Panc1 (cell line): ENCODE measurements around the gene ASCC3. TPM values are rescaled to one million over a fixed set of nuclear protein-coding genes. Genes with fewer than 3 reads are reported as not detected.

ENCODE experiments used
- ATAC-seq: fragments of 200-7000 bp; cut with Tn5 transposase; 2 replicates; pipeline ENCODE4 v1.9.1; 2020; ENCODE audit warnings: mild to moderate bottlenecking, moderate library complexity
- BruUV-seq: library from RNA; stranded (reverse); fragments of 400-500 nt; replicated peaks from 2 replicates; lab custom pipeline; 2021; lab: Mats Ljungman, UMichigan
- CTCF ChIA-PET: fragments of 300-600 bp; sonication (Branson Sonifier 250); formaldehyde crosslinking; loops from one replicate; lab custom pipeline; 2022; ENCODE audit warnings: antibody characterized with exemption; lab: Charles Lee
- POLR2A ChIA-PET: fragments of 300-600 bp; sonication (Branson Sonifier 250); formaldehyde crosslinking; loops from one replicate; lab custom pipeline; 2022; ENCODE audit warnings: antibody characterized with exemption; lab: Charles Lee
- DNase-seq: peaks from one replicate; pipeline ENCODE4 v3.0.0-alpha.2; 2010; ENCODE audit warnings: low read depth, low spot score
- H3K27ac ChIP-seq: 2 replicates; pipeline ENCODE4 v1.5.1; 2011; ENCODE audit warnings: mild to moderate bottlenecking, low read length, inconsistent platforms
- H3K27me3 ChIP-seq: fragments of 200-500 bp; sonication (Bioruptor generic); 2 replicates; pipeline ENCODE4 v1.6.0; 2014; ENCODE audit warnings: low read length, inconsistent platforms; ENCODE audit not compliant: control insufficient read depth, insufficient read depth
- H3K36me3 ChIP-seq: fragments of 200-500 bp; sonication (Bioruptor generic); 2 replicates; pipeline ENCODE4 v1.5.1; 2014; ENCODE audit warnings: inconsistent platforms, mild to moderate bottlenecking, low read length, moderate library complexity; ENCODE audit not compliant: control insufficient read depth, insufficient read depth
- H3K4me1 ChIP-seq: 2 replicates; pipeline ENCODE4 v1.5.1; 2011; ENCODE audit warnings: inconsistent platforms, mild to moderate bottlenecking, low read length, moderate library complexity; ENCODE audit not compliant: control insufficient read depth, insufficient read depth
- H3K4me3 ChIP-seq, 2 experiments: 2 replicates each; pipeline ENCODE4 v1.5.1; 2011 to 2012; ENCODE audit warnings: low read depth in 2 of 2, low read length in 2 of 2, mild to moderate bottlenecking in 2 of 2, inconsistent platforms in 1 of 2, moderate library complexity in 1 of 2
- H3K9me3 ChIP-seq: fragments of 200-500 bp; sonication (Bioruptor generic); 2 replicates; pipeline ENCODE4 v1.5.1; 2014; ENCODE audit warnings: low read depth, mild to moderate bottlenecking, inconsistent platforms, low read length, moderate library complexity; ENCODE audit not compliant: control insufficient read depth, insufficient read depth
- POLR2AphosphoS5 ChIP-seq: IDR thresholded peaks from 2 replicates; pipeline ENCODE4 v1.6.1; 2012; ENCODE audit warnings: mild to moderate bottlenecking, low read depth, low read length, moderate library complexity
- SIN3A ChIP-seq: IDR thresholded peaks from 2 replicates; pipeline ENCODE4 v1.6.1; 2012; ENCODE audit warnings: low read depth, mild to moderate bottlenecking, low read length, moderate library complexity, borderline replicate concordance; ENCODE audit not compliant: insufficient read depth
- TCF7L2 ChIP-seq: IDR thresholded peaks from 2 replicates; pipeline ENCODE4 v1.6.1; 2011; ENCODE audit warnings: mild to moderate bottlenecking, low read depth, low read length, inconsistent platforms
- in situ Hi-C: cut with HindIII; loops from 2 replicates; pipeline ENCODE4 v1.10.0; 2016; ENCODE audit warnings: low sequenced_read_pairs, low pct_unique_long_range_greater_than_20kb
- intact Hi-C: fragments of 100-400 bp; cut with micrococcal nuclease; formaldehyde crosslinking; loops from one replicate; pipeline ENCODE4 v1.10.0; 2022; ENCODE audit not compliant: unreplicated experiment
- total RNA-seq: library from RNA; stranded (reverse); gene quantifications from one replicate; pipeline ENCODE4 v1.2.1, GENCODE V29; 2021; ENCODE audit not compliant: unreplicated experiment
- TF ChIP-seq, protein P1 (sequence below): fragments of 450-650 bp; IDR thresholded peaks from 2 replicates; pipeline ENCODE4 v1.5.1; 2017; ENCODE audit warnings: mild to moderate bottlenecking
- TF ChIP-seq, protein P2 (sequence below), 2 experiments: IDR thresholded peaks; 2 replicates each; pipeline ENCODE4 v1.6.1; 2011 to 2012; ENCODE audit warnings: low read depth in 2 of 2, control low read depth in 1 of 2, low read length in 1 of 2, mild to moderate bottlenecking in 1 of 2, moderate library complexity in 1 of 2; ENCODE audit not compliant: insufficient read depth in 1 of 2

The ASCC3 gene
- total RNA-seq, 1 experiment from 2014 or later, result 46.9 TPM

DNA sequence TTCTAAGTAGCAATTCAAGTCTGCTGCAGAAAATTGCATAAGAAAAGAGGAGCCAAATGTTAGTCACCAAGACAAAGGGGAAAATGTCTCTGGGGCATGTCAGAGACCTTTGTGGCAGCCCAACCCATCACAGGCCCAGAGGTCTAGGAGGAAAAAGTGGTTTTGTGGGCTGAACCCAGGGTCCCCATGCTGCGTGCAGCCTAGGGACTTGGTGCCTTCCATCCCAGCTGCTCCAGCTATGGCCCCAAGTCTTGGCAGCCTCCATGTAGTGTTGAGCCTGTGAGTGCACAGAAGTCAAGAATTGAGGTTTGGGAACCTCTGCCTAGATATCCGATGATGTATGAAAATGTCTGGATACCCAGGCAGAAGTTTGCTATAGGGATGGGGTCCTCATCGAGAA, 181.1 kb downstream of the ASCC3 start:
- peaks cover 7% of the 10 kb centered on the region; the same call in 1 of the 2 replicates for H3K9me3 ChIP-seq
- no peak overlapping the region for H3K27ac ChIP-seq
- ChIA-PET POLR2A (no interaction called here), CTCF (no interaction called here)
- no TSS peak for BruUV-seq
- no peaks in the 10 kb centered on the region for H3K36me3 ChIP-seq
- intact Hi-C loops (no loop called here), in situ Hi-C loops (no loop called here)
- no peak overlapping the region for H3K4me3 ChIP-seq
- DNase-seq (no peak), ATAC-seq (no peak)
- TF ChIP-seq, protein P1, sequence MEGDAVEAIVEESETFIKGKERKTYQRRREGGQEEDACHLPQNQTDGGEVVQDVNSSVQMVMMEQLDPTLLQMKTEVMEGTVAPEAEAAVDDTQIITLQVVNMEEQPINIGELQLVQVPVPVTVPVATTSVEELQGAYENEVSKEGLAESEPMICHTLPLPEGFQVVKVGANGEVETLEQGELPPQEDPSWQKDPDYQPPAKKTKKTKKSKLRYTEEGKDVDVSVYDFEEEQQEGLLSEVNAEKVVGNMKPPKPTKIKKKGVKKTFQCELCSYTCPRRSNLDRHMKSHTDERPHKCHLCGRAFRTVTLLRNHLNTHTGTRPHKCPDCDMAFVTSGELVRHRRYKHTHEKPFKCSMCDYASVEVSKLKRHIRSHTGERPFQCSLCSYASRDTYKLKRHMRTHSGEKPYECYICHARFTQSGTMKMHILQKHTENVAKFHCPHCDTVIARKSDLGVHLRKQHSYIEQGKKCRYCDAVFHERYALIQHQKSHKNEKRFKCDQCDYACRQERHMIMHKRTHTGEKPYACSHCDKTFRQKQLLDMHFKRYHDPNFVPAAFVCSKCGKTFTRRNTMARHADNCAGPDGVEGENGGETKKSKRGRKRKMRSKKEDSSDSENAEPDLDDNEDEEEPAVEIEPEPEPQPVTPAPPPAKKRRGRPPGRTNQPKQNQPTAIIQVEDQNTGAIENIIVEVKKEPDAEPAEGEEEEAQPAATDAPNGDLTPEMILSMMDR, result no peak
- TF ChIP-seq POLR2AphosphoS5 (no peak), TCF7L2 (no peak), SIN3A (no peak)
- TF ChIP-seq, protein P2, sequence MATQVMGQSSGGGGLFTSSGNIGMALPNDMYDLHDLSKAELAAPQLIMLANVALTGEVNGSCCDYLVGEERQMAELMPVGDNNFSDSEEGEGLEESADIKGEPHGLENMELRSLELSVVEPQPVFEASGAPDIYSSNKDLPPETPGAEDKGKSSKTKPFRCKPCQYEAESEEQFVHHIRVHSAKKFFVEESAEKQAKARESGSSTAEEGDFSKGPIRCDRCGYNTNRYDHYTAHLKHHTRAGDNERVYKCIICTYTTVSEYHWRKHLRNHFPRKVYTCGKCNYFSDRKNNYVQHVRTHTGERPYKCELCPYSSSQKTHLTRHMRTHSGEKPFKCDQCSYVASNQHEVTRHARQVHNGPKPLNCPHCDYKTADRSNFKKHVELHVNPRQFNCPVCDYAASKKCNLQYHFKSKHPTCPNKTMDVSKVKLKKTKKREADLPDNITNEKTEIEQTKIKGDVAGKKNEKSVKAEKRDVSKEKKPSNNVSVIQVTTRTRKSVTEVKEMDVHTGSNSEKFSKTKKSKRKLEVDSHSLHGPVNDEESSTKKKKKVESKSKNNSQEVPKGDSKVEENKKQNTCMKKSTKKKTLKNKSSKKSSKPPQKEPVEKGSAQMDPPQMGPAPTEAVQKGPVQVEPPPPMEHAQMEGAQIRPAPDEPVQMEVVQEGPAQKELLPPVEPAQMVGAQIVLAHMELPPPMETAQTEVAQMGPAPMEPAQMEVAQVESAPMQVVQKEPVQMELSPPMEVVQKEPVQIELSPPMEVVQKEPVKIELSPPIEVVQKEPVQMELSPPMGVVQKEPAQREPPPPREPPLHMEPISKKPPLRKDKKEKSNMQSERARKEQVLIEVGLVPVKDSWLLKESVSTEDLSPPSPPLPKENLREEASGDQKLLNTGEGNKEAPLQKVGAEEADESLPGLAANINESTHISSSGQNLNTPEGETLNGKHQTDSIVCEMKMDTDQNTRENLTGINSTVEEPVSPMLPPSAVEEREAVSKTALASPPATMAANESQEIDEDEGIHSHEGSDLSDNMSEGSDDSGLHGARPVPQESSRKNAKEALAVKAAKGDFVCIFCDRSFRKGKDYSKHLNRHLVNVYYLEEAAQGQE (IDR thresholded peaks at IDR 0.05; ENCODE audit: insufficient read depth in 1 of 2, low read depth in 2 of 2, low read length in 1 of 2), result no peak
- no peaks in the 10 kb centered on the region for H3K27me3 ChIP-seq
- H3K4me1 ChIP-seq, result no peaks in the 10 kb centered on the region

DNA sequence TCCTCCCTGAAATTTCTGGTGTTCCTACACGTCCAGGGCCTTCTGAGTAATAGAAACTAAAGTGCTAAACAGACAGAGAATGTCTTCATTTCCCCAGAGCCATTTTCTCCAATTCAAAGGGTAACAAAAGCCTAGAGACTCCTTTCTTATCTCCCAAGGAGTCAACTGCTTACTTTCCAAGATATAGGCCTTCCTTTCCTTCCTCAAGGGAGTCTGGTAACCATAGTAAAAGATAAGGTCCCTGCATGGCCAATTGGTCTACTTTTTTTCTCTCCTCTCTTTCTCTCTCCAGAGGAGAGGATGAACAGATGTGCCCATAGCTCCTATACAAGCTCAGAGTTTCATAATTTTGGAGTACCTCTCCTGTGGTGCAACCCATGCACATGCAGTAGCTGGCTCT, 185.7 kb downstream of the ASCC3 start:
- Histone ChIP-seq H3K4me1 (no peaks in the 10 kb centered on the region), H3K27ac (no peak overlapping the region), H3K9me3 (no peaks in the 10 kb centered on the region), H3K36me3 (no peaks in the 10 kb centered on the region), H3K4me3 (no peak overlapping the region), H3K27me3 (no peaks in the 10 kb centered on the region)
- intact Hi-C loops (no loop called here), in situ Hi-C loops (no loop called here)
- no TSS peak for BruUV-seq
- DNase-seq (no peak), ATAC-seq (no peak)
- ChIA-PET CTCF (no interaction called here), POLR2A (no interaction called here)
- TF ChIP-seq, protein P1, result no peak
- no peak for TF ChIP-seq TCF7L2
- TF ChIP-seq, protein P2 (IDR thresholded peaks at IDR 0.05; ENCODE audit: insufficient read depth in 1 of 2, low read depth in 2 of 2, low read length in 1 of 2), result no peak
- no peak for TF ChIP-seq POLR2AphosphoS5
- TF ChIP-seq SIN3A, result no peak
